HFFc6 (cell line): ENCODE results near the gene GNG7. TPM values are rescaled to one million over a fixed set of nuclear protein-coding genes. Genes with fewer than 3 reads are reported as not detected.

Experiments used
- DNase-seq: peaks from one replicate; pipeline ENCODE4 v3.0.0-alpha.2; 2018
- H3K27ac Mint-ChIP-seq: 2 replicates; pipeline ENCODE4 v1.8.0; 2020; ENCODE audit warnings: mild to moderate bottlenecking, mixed read lengths
- H3K27me3 Mint-ChIP-seq: 2 replicates; pipeline ENCODE4 v1.8.0; 2021; ENCODE audit warnings: mild to moderate bottlenecking, moderate library complexity, mixed read lengths; ENCODE audit not compliant: insufficient read depth
- H3K36me3 Mint-ChIP-seq: 2 replicates; pipeline ENCODE4 v1.8.0; 2021; ENCODE audit warnings: low read depth, mixed read lengths
- H3K4me1 Mint-ChIP-seq: 2 replicates; pipeline ENCODE4 v1.8.0; 2020; ENCODE audit warnings: low read depth, mixed read lengths
- H3K4me3 Mint-ChIP-seq: 2 replicates; pipeline ENCODE4 v1.8.0; 2020; ENCODE audit warnings: mild to moderate bottlenecking, moderate library complexity, mixed read lengths
- H3K9me3 Mint-ChIP-seq: 2 replicates; pipeline ENCODE4 v1.8.0; 2020; ENCODE audit warnings: mild to moderate bottlenecking, mixed read lengths
- CTCF ChIP-seq: fragments of 200-600 bp; sonication (generic); IDR thresholded peaks from 2 replicates; pipeline ENCODE4 v1.5.0; 2021; ENCODE audit warnings: antibody characterized with exemption, mild to moderate bottlenecking
- total RNA-seq, 6 experiments: library from RNA; stranded (reverse); fragmentation: NEBNext Ultra II Directional; extraction: Animal tissue kit (Norgen Biotek cat#: 25700); gene quantifications; 2 replicates in 1 of 6; 3 replicates in 5 of 6; pipeline ENCODE4 v1.2.3, GENCODE V29; 2021

Gene GNG7
- total RNA-seq, 6 experiments from 2014 or later: 0.09 to 0.29 (median 0.11) TPM; not detected in 1

DNA sequence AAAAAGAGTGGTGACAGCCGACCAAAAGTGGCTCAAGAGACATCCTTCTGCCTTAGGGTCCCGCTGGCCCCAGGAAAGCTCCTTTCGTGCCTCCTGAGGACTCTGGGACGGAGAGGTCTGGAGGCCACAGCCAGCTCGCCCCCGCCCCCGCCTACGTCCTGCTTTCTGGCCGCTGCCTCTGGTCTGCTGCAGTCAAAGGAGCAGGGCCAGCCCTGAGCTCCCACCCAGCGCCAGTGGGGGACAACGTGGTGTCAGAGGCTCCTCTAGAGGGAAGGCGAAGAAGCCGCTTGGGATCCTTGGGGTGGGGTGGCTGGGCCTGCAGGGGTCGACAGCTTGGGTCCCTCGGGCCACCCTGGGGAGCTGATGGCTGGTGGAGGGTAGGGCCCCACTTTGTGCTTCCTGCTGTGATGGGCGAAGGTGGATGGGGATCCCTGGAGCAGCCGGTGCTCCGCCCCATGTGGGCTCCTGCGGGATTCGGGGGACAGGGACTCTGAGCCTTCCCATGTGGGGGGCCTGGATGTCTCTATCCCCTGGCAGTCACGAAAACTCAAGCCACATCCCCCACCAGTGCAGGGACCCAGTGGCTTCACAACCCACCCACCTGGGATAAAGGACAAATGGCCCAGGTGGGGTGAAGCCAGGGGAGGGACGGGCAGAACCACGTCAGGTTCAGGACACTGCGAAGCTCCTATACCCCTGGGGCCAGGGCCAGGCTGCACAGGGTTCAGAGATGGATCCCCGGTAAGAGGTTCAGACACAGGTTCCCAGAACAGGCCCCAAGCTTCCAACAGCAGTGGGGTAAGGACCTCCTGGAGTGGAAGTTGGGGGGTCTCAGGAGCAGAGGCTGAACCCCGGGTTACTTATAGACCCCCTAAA, 27.7 kb upstream of the GNG7 start:
- no peaks in the 10 kb centered on the region for H3K9me3 Mint-ChIP-seq
- H3K27me3 Mint-ChIP-seq: peaks cover 1% of the 10 kb centered on the region; the same call in 1 of the 2 replicates
- peaks cover 12% of the 10 kb centered on the region for H3K36me3 Mint-ChIP-seq
- no peak overlapping the region for H3K27ac Mint-ChIP-seq
- no peak overlapping the region for H3K4me3 Mint-ChIP-seq
- H3K4me1 Mint-ChIP-seq: no peaks in the 10 kb centered on the region
- no peak for TF ChIP-seq CTCF
- DNase-seq: no peak

GRCh38 chr19:2728783-2729387, 26.4 kb upstream of the GNG7 start:
- no peak overlapping the region for H3K4me3 Mint-ChIP-seq
- H3K27ac Mint-ChIP-seq: no peak overlapping the region

GRCh38 chr19:2727640-2727944, 25.1 kb upstream of the GNG7 start:
- no peak for TF ChIP-seq CTCF
- H3K36me3 Mint-ChIP-seq: no peaks in the 10 kb centered on the region
- no peak overlapping the region for H3K27ac Mint-ChIP-seq
- H3K27me3 Mint-ChIP-seq: peaks cover 1% of the 10 kb centered on the region; the same call in 1 of the 2 replicates
- no peak for DNase-seq
- H3K4me1 Mint-ChIP-seq: peaks cover 19% of the 10 kb centered on the region
- H3K4me3 Mint-ChIP-seq: no peak overlapping the region
- no peaks in the 10 kb centered on the region for H3K9me3 Mint-ChIP-seq

More at GRCh38 chr19:2728783-2729387, 26.4 kb upstream of the GNG7 start:
- 0 out of 2 replicates have a peak, but pooled peaks cover under 1% of the 10 kb centered on the region for H3K36me3 Mint-ChIP-seq
- DNase-seq: no peak
- peaks cover 2% of the 10 kb centered on the region for H3K27me3 Mint-ChIP-seq
- H3K4me1 Mint-ChIP-seq: peaks cover 7% of the 10 kb centered on the region
- no peak for TF ChIP-seq CTCF
- no peaks in the 10 kb centered on the region for H3K9me3 Mint-ChIP-seq

DNA sequence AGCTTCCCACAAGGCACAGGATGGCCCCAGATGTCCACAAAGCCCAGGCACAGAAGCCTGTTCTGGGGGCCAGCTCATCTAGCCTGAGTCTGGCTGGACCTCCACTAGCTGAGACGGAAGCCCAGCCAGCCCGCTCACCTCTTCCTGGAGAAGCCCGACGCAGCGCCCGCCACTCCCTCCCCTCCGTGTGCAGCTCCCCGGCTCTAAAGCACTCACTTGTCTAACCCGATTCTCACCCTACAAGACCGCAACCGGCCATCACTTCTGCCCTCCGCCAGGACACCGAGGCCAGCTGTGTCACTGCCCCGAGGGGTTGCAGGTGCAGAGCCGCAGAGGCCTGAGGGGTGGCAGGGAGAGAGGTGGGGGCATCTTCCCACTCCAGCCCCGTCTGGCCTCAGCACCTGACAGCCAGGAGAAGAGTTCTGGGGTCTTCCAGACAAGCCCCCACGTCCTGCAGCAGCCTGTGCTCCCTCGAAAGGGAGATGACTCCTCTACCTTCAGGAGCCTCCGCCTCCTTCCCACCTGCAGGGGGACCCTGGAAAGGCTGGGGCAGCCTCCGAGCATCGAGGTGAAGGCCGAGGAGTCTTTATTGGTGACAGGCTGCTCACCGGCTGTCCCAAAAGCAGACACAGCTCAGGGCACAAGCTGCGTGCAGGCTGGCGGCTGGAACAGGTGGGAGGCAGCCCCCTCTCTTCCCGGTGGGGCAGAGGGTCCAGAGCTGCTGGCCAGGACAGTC, 24.6 kb upstream of the GNG7 start:
- Mint-ChIP-seq H3K4me3 (no peak overlapping the region), H3K36me3 (no peaks in the 10 kb centered on the region), H3K27ac (no peak overlapping the region), H3K4me1 (peaks cover 20% of the 10 kb centered on the region), H3K27me3 (peaks cover 1% of the 10 kb centered on the region; the same call in 1 of the 2 replicates), H3K9me3 (no peaks in the 10 kb centered on the region)
- no peak for DNase-seq
- TF ChIP-seq CTCF: no peak

GRCh38 chr19:2726160-2726855, 23.8 kb upstream of the GNG7 start:
- Mint-ChIP-seq H3K27ac (no peak overlapping the region; the same call in 1 of the 2 replicates), H3K9me3 (no peaks in the 10 kb centered on the region), H3K27me3 (peaks cover 4% of the 10 kb centered on the region), H3K4me1 (peaks cover 20% of the 10 kb centered on the region), H3K36me3 (no peaks in the 10 kb centered on the region), H3K4me3 (no peak overlapping the region)
- TF ChIP-seq CTCF: no peak
- no peak for DNase-seq
